HG02610 (cell line): ENCODE data around the gene EMC9.
"Not testable (repeated sequence)": the region's sequence is repeated elsewhere in the genome, so short reads cannot be mapped to it uniquely, and the experiment has no call there.

Experiments
- ATAC-seq: cut with Tn5 transposase; IDR thresholded peaks from one replicate; pipeline ENCODE4 v1.9.1; 2021; ENCODE audit warnings: mild to moderate bottlenecking, moderate library complexity; ENCODE audit not compliant: unreplicated experiment

Gene EMC9

GRCh38 chr14:24110523-24110922, 30.9 kb downstream of the EMC9 start:
- no peak for ATAC-seq

DNA sequence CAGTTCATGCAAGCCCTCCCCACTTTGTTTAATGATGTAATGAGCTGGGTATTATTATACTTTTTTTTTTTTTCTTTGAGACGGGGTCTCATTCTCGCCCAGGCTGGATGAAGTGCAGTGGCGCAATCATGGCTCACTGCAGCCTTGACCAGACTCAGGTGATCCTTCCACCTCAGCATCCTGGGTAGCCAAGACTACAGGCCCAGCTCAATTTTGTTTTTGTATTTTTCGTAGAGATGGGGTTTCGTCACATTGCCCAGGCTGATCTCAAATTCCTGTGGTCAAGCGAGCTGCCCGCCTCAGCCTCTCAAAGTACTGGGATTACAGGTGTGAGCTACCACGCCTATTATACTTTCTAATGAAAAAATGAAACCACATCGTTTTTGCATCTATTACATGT, 31.3 kb downstream of the EMC9 start:
- ATAC-seq: no peak

DNA sequence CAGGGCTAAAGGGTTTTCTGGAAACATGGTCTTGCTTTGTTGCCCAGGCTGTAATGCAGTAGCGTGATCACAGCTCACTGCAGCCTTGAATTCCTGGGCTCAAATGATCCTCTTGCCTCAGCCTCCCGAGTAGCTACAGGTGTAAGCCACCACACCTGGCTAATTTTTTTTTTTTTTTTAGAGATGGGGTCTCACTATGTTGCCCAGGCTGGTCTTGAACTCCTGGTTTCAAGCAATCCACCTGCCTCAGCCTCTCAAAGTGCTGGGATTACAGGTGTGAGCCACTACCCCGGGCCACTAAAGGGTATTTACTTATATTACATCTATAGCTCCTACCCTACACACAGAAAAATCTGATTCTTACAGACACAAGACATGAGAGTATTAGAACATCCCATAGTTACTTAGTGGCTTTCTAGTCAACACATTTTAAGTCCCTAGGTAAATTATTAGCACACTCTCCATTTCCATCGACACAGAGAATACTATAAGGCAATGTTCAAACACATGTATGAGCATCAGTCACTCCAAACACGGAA, 33.0 kb downstream of the EMC9 start:
- no peak for ATAC-seq

GRCh38 chr14:24106672-24107271, 34.6 kb downstream of the EMC9 start:
- no peak for ATAC-seq

- ATAC-seq: not testable (repeated sequence)
Observed at GRCh38 chr14:24105609-24106239, 35.7 kb downstream of the EMC9 start.

DNA sequence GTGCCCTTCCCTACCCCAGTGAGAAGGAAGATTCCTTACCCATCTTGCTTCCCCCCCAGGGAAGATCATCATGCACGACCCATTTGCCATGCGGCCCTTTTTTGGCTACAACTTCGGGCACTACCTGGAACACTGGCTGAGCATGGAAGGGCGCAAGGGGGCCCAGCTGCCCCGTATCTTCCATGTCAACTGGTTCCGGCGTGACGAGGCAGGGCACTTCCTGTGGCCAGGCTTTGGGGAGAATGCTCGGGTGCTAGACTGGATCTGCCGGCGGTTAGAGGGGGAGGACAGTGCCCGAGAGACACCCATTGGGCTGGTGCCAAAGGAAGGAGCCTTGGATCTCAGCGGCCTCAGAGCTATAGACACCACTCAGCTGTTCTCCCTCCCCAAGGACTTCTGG, 37.9 kb downstream of the EMC9 start:
- no peak for ATAC-seq

DNA sequence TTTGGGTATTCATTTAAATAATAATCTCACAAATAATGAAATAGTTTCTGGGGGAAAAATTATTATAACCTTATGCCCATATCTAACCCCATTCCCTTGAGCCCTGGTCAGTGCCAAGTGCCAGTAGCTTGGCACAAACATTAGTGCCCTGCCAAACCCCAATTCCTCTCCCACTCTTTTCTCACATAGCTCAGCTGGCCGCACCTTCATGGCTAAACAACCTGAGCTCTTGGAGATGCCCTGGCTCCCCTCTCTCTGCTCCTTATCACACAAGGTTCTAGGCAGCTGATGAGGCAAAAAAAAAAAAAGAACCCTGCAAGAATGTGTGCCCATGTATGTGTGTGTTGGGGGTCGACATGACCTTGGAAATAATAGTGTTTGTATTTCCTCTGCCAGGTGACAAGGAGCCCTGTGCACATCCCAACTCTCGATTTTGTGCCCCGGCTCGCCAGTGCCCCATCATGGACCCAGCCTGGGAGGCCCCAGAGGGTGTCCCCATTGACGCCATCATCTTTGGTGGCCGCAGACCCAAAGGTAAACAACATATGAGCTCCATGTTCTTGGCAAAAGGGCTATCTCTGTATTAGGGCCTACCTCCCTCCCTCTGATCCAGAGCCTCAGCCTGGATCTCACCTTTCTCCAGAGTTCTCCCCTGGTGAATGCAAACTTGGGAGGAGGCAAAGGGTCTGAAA, 38.9 kb downstream of the EMC9 start:
- ATAC-seq: no peak

- ATAC-seq: no peak
Observed at GRCh38 chr14:24100982-24101494, 40.4 kb downstream of the EMC9 start.

DNA sequence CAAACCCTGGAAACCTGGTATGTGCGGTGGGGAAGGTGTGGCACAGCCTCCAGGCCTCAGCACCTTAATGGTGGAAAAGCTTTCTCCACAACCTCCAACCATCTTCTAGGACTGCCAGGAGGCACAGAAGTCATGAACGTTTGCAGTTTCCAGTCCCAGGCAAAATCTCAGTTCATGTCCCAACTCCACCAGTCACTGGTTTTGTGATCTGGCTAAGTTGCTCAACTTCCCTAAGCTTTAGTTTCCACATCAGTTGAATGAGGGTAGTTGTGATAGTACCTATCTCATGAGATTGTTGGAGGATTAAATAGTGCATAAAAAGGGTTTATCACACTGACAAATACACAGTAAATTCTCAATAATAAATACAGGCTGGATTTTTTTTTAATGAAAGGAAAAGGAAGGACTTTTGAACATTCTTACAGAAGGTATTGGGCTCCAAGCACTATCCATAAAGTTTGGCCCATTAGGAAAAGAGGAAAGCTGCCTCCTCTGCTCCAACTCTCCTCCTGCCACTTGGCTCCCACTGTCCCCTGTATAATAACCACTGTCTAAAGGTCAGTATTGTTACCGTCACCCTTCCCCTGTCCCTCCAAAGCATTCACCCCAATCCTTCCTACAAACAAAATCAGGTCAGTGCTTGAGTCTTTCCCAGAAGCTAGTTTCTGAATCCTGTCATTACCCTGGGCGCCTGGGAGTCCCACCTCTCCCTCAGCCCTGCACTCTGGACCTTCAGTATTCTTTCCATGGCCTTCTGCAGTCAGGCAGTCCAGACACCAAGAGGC, 41.0 kb downstream of the EMC9 start:
- no peak for ATAC-seq

DNA sequence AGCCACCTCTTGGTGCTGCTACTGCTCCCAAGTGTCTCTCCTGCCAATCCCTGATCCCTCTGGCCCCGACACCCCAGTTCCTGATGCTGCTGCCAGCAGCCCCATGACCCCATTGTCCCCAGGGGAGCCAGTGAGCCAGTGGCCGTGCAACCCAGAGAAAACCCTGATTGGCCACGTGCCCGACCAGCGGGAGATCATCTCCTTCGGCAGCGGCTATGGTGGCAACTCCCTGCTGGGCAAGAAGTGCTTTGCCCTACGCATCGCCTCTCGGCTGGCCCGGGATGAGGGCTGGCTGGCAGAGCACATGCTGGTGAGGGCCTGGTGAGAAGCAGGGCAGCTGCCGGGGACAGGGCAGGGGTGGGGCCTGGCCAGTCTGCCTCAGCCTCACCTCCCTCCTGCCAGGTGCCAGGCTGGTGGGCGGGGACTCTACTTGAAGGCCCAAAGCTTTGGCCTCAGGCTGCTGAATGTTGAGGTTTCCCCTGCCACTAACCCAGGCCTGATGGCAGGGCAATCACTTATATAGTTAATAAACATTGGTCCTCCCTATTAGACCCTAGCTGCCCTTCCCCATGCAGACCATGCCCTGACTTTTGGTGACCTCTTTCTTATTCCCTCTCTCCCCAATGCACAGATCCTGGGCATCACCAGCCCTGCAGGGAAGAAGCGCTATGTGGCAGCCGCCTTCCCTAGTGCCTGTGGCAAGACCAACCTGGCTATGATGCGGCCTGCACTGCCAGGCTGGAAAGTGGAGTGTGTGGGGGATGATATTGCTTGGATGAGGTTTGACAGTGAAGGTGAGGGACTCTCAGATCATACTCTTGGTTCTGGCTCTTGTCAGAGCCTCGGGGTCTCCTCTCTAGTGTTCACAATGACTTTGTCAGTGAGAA, 42.2 kb downstream of the EMC9 start:
- ATAC-seq: no peak

GRCh38 chr14:24098229-24098926, 43.0 kb downstream of the EMC9 start:
- ATAC-seq: no peak

DNA sequence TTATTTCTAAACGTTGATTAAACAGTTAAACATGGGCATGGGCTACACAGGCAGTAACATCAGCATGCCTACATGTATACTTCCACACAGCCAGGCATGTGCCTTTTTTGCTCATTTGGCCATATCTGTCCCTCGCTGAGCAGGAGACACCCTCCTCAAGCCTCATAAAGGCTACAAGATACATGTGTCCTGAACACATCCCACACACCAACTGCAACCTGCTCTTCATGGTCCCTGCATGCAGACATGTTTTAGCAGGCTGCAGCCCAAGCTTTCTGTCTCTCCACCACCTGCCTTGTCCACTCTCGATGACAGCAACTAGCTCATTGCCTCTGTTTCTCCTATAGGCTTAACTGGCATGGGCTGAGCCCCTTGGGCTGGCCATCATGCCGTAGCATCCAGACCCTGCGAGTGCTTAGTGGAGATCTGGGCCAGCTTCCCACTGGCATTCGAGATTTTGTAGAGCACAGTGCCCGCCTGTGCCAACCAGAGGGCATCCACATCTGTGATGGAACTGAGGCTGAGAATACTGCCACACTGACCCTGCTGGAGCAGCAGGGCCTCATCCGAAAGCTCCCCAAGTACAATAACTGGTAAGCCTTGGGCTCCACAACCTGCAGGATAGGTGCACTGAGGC, 44.7 kb downstream of the EMC9 start:
- ATAC-seq: no peak

DNA sequence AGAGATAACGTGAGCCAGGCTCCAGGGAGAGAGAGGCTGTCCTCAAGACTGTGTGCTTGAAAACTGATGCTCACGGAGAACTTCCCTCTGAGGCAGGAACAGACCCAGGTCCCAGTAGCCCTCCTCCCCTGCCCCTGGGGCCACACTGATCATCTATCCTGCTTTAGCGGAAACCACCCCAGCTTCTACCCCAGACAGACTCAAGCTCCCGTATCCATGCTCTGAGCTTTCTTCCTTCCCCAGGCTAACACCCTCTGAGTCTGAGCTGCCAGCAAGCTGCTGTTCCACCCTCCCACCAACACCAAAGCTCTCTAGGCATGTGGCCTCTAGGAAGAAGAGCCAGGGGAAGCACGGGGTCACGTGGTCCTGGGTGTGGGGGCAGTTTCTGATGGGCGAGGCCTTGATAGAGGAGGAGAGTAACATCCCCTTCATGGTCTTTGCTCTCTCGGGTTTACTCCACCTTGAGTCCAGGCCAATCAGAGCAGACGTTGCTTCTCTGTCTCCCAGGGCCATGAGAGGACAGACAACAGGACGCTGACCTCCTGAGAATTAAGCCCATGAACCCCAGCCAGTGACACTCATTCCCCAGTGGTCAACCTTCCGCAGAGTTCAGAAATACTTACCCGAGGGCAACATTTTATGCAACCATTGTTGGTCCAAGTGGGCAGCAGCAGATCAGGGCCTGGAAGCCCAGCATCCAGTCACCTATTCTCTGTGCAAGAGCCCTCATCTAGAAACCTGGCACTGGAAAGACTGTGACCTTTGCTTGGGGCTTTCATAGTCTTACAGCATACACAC, 45.9 kb downstream of the EMC9 start:
- peak; percentile 81 for ATAC-seq

- no peak for ATAC-seq
Observed at GRCh38 chr14:24094841-24095270, 46.5 kb downstream of the EMC9 start.

- ATAC-seq: peak; percentile 34
Observed at GRCh38 chr14:24093901-24094840, 47.2 kb downstream of the EMC9 start, which contains the start of gene PCK2. TSS of gene PCK2 (plus strand) at chr14:24094311. CDS start at chr14:24094406, 95 bp downstream.

- no peak for ATAC-seq
Observed at GRCh38 chr14:24093207-24093900, 48.0 kb downstream of the EMC9 start.
